Sigmoid colon (tissue), 7 donors: ENCODE measurements around the gene DHX29. TPM values are rescaled to one million over a fixed set of nuclear protein-coding genes. Genes with fewer than 3 reads are reported as not detected.
"Not testable (repeated sequence)": the region's sequence is repeated elsewhere in the genome, so short reads cannot be mapped to it uniquely, and the experiment has no call there.

Source experiments
- DNase-seq: peaks from one replicate; pipeline ENCODE4 v3.0.0-alpha.2; 2019
- H3K27ac ChIP-seq, 4 donors: fragments of 200-600 bp; sonication (generic); one replicate each; pipeline ENCODE4 v1.5.1; 2016 to 2019; ENCODE audit warnings: mild to moderate bottlenecking in 1 of 4
- H3K27me3 ChIP-seq, 3 donors: fragments of 200-600 bp; sonication (generic); one replicate each; pipeline ENCODE4 v1.5.1; 2019; ENCODE audit warnings: mild to moderate bottlenecking in 1 of 3
- H3K36me3 ChIP-seq, 4 donors: fragments of 200-600 bp; sonication (generic); one replicate each; pipeline ENCODE4 v1.5.1; 2016 to 2019
- H3K4me1 ChIP-seq, 4 donors: fragments of 200-600 bp; sonication (generic); one replicate each; pipeline ENCODE4 v1.5.1; 2017 to 2019
- H3K4me3 ChIP-seq, 4 donors: fragments of 200-600 bp; sonication (generic); one replicate each; pipeline ENCODE4 v1.5.1; 2017 to 2019; ENCODE audit warnings: mild to moderate bottlenecking in 2 of 4, moderate library complexity in 1 of 4
- H3K9me3 ChIP-seq, 4 donors: fragments of 200-600 bp in 3 of 4; sonication (generic) in 3 of 4; one replicate each; pipeline versions ENCODE4 v1.5.1 to v1.6.1; 2013 to 2019
- CTCF ChIP-seq, 4 experiments: fragments of 450-650 bp in 3 of 4; fragments of 200-600 bp in 1 of 4; IDR thresholded peaks; one replicate each; pipeline ENCODE4 v1.5.1; 2016 to 2019; ENCODE audit warnings: antibody characterized with exemption in 4 of 4, mild to moderate bottlenecking in 3 of 4, moderate library complexity in 2 of 4
- EP300 ChIP-seq, 4 donors: sonication (generic); formaldehyde crosslinking; IDR thresholded peaks; one replicate each; pipeline ENCODE4 v1.6.1; 2017; ENCODE audit warnings: antibody characterized with exemption in 4 of 4
- POLR2A ChIP-seq, 2 donors: fragments of 450-650 bp; IDR thresholded peaks; one replicate each; pipeline ENCODE4 v1.6.1; 2016; ENCODE audit warnings: antibody characterized with exemption in 2 of 2, mild to moderate bottlenecking in 2 of 2, moderate library complexity in 2 of 2
- POLR2AphosphoS5 ChIP-seq, 4 donors: sonication (generic); formaldehyde crosslinking; IDR thresholded peaks; one replicate each; pipeline ENCODE4 v1.6.1; 2017; ENCODE audit warnings: antibody characterized with exemption in 4 of 4
- WGBS, 2 donors: extraction: QIAGEN DNeasy Blood & Tissue Kit; methylation state at CpG; one replicate each; pipeline ENCODE4 v1.1.7; 2013; 5-methylcytosine and 5-hydroxymethylcytosine counted together
- intact Hi-C: fragments of 100-400 bp; cut with DNase I; formaldehyde crosslinking; loops from one replicate; pipeline ENCODE4 v1.15.1; 2023
- polyA plus RNA-seq, 3 donors: library from polyadenylated mRNA; stranded (reverse); fragments of 200-250 nt; gene quantifications; one replicate each; pipeline ENCODE4 v1.2.3, GENCODE V29; 2013
- total RNA-seq, 4 donors: library from RNA; depleted of rRNA; stranded (reverse); fragments of >200 nt; gene quantifications; one replicate each; pipeline ENCODE4 v1.1.0, GENCODE V29; 2016
- donor health status: healthy with polysubstance abuse.
- donor health status: Bipolar disorder and iron deficiency.
- donor health status: healthy.

DHX29 gene
- total and polyA plus RNA-seq, 7 donors = 7.6 to 34.2 (median 28.8) TPM

- H3K4me1 ChIP-seq = peaks cover 0 to 25% (median 11%) of the 10 kb centered on the region in 4 donors
- H3K27ac ChIP-seq = no peak overlapping the region
- no peaks in the 10 kb centered on the region for H3K27me3 ChIP-seq
- no peaks in the 10 kb centered on the region for H3K9me3 ChIP-seq
- no peak overlapping the region for H3K4me3 ChIP-seq
- peaks cover 0 to 23% (median 5%) of the 10 kb centered on the region in 4 donors for H3K36me3 ChIP-seq
- TF ChIP-seq POLR2A (IDR thresholded peaks at IDR 0.05) (no peak), CTCF (IDR thresholded peaks at IDR 0.05) (no peak), POLR2AphosphoS5 (IDR thresholded peaks at IDR 0.05) (no peak), EP300 (IDR thresholded peaks at IDR 0.05) (no peak)
- no peak for DNase-seq
- intact Hi-C loops = no loop called here
Measured at GRCh38 chr5:55324006-55324405, 16.5 kb upstream of the DHX29 start.

- peaks cover 0 to 26% (median 12%) of the 10 kb centered on the region in 4 donors for H3K4me1 ChIP-seq
- WGBS, 2 donors = 79 to 84% methylated on average over 4 of the region's 4 CpGs
- no peak for TF ChIP-seq POLR2AphosphoS5 (IDR thresholded peaks at IDR 0.05)
- no peak for TF ChIP-seq CTCF (IDR thresholded peaks at IDR 0.05)
- no peak for TF ChIP-seq POLR2A (IDR thresholded peaks at IDR 0.05)
- TF ChIP-seq EP300 (IDR thresholded peaks at IDR 0.05) = no peak
- peaks cover 0 to 2% (median 0%) of the 10 kb centered on the region in 4 donors for H3K36me3 ChIP-seq
- no peak overlapping the region for H3K4me3 ChIP-seq
- H3K27ac ChIP-seq = no peak overlapping the region
- intact Hi-C loops = no loop called here
- DNase-seq = no peak
- H3K9me3 ChIP-seq = no peaks in the 10 kb centered on the region
- H3K27me3 ChIP-seq = no peaks in the 10 kb centered on the region
Measured at GRCh38 chr5:55320571-55320970, 13.1 kb upstream of the DHX29 start.

GRCh38 chr5:55319491-55319890 is 12.0 kb upstream of the DHX29 start:
- no peaks in the 10 kb centered on the region for H3K27me3 ChIP-seq
- H3K4me1 ChIP-seq = peaks cover 0 to 26% (median 14%) of the 10 kb centered on the region in 4 donors
- 87 to 90% methylated on average over 1 of the region's 1 CpG for WGBS, 2 donors
- intact Hi-C loops = no loop called here
- H3K9me3 ChIP-seq = no peaks in the 10 kb centered on the region
- DNase-seq = no peak
- peak overlapping the region in 2 of 4 donors; percentile 10 to 20 for H3K27ac ChIP-seq
- TF ChIP-seq EP300 (IDR thresholded peaks at IDR 0.05) (no peak), POLR2AphosphoS5 (IDR thresholded peaks at IDR 0.05) (no peak), POLR2A (IDR thresholded peaks at IDR 0.05) (no peak), CTCF (IDR thresholded peaks at IDR 0.05) (no peak)
- H3K4me3 ChIP-seq = no peak overlapping the region
- H3K36me3 ChIP-seq = no peaks in the 10 kb centered on the region

GRCh38 chr5:55318237-55318636 is 10.7 kb upstream of the DHX29 start:
- DNase-seq, H3K27ac ChIP-seq, intact Hi-C loops, H3K36me3 ChIP-seq, H3K9me3 ChIP-seq, H3K4me3 ChIP-seq, H3K27me3 ChIP-seq: not testable (repeated sequence)
- 96 to 100% methylated on average over 4 of the region's 4 CpGs for WGBS, 2 donors
- H3K4me1 ChIP-seq = peaks cover 0 to 26% (median 14%) of the 10 kb centered on the region in 4 donors

- Histone ChIP-seq H3K27me3 (no peaks in the 10 kb centered on the region), H3K9me3 (no peaks in the 10 kb centered on the region), H3K27ac (no peak overlapping the region), H3K4me1 (peaks cover 0 to 33% (median 14%) of the 10 kb centered on the region in 4 donors), H3K4me3 (no peak overlapping the region), H3K36me3 (no peaks in the 10 kb centered on the region)
- DNase-seq = no peak
- intact Hi-C loops = no loop called here
- TF ChIP-seq POLR2AphosphoS5 (IDR thresholded peaks at IDR 0.05) = no peak
- TF ChIP-seq POLR2A (IDR thresholded peaks at IDR 0.05) = no peak
- no peak for TF ChIP-seq CTCF (IDR thresholded peaks at IDR 0.05)
- no peak for TF ChIP-seq EP300 (IDR thresholded peaks at IDR 0.05)
Measured at GRCh38 chr5:55316837-55317236, 9.3 kb upstream of the DHX29 start.
